ENCODE measurements around the gene LMAN2. TPM values are rescaled to one million over a fixed set of nuclear protein-coding genes. Genes with fewer than 3 reads are reported as not detected.
A peak's percentile ranks its signal among the peaks of the same experiment; 100 is the strongest.

The LMAN2 gene
- polyA plus RNA-seq, 1 experiment = 150 TPM

- H3K4me3 ChIP-seq (ENCODE audit: low read depth, low read length) = peak overlapping the region; percentile 68
- POLR2A ChIA-PET = no interaction called here
- TF ChIP-seq CTCF (IDR thresholded peaks at IDR 0.05; ENCODE audit: low read depth, low read length) = no peak
- H3K9me3 ChIP-seq (ENCODE audit: control insufficient read depth, insufficient read depth, low read length) = no peaks in the 10 kb centered on the region; the same call in 1 of the 2 replicates
- no peaks in the 10 kb centered on the region for H3K27me3 ChIP-seq (ENCODE audit: control insufficient read depth, insufficient read depth, low read length)
- DNase-seq (ENCODE audit: low read depth, low spot score) = no peak
- CTCF ChIA-PET = interaction anchor here (2.5 kb wide), 1 partner anchor 11 kb away, joined by 22 read pairs; no protein-coding TSS in a partner anchor
- no peak overlapping the region for H3K27ac ChIP-seq (ENCODE audit: low read depth, low read length)
Observed at GRCh38 chr5:177311392-177311722, 40.1 kb downstream of the LMAN2 start.

GRCh38 chr5:177310757-177311391 is 40.6 kb downstream of the LMAN2 start:
- no peak for TF ChIP-seq CTCF (IDR thresholded peaks at IDR 0.05; ENCODE audit: low read depth, low read length)
- CTCF ChIA-PET = interaction anchor here (0.9 to 2.8 kb wide), 18 partner anchors 8 to 197 kb away, joined by 3 to 35 read pairs (median 6); partner anchors contain the start of gene LMAN2
- Histone ChIP-seq H3K27me3 (ENCODE audit: control insufficient read depth, insufficient read depth, low read length) (no peaks in the 10 kb centered on the region), H3K27ac (ENCODE audit: low read depth, low read length) (no peak overlapping the region), H3K4me3 (ENCODE audit: low read depth, low read length) (peak overlapping the region; percentile 68), H3K9me3 (ENCODE audit: control insufficient read depth, insufficient read depth, low read length) (no peaks in the 10 kb centered on the region; the same call in 1 of the 2 replicates)
- POLR2A ChIA-PET = no interaction called here
- no peak for DNase-seq (ENCODE audit: low read depth, low spot score)

DNA sequence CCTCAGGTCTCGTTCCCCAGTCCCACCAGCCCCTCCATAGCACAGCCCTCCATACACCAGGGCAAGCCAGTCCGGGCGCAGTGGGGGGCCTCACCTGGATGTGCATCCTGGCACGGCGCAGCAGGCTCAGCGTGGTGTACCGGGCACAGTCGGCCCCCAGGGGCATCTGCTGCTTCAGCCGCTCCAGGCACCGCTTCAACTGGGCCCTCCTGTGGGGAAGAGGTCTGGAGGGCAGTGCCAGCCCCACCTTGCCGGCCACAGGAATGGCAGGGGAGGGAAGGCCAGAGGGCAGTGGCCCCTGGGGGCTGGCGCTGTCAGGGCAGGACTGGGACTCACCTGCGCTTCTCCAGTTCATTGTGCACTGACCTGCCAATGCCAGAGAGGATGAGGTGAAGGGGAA is 41.1 kb downstream of the LMAN2 start:
- TF ChIP-seq CTCF (IDR thresholded peaks at IDR 0.05; ENCODE audit: low read depth, low read length) = no peak
- POLR2A ChIA-PET = interaction anchor here (0.6 kb wide), 2 partner anchors 36 to 69 kb away, joined by 3 to 6 read pairs; no protein-coding TSS in a partner anchor
- Histone ChIP-seq H3K27ac (ENCODE audit: low read depth, low read length) (no peak overlapping the region), H3K4me3 (ENCODE audit: low read depth, low read length) (peak overlapping the region; percentile 68), H3K27me3 (ENCODE audit: control insufficient read depth, insufficient read depth, low read length) (no peaks in the 10 kb centered on the region), H3K9me3 (ENCODE audit: control insufficient read depth, insufficient read depth, low read length) (no peaks in the 10 kb centered on the region; the same call in 1 of the 2 replicates)
- DNase-seq (ENCODE audit: low read depth, low spot score) = no peak
- CTCF ChIA-PET = interaction anchor here (0.5 to 2.8 kb wide), 29 partner anchors 8 to 649 kb away, joined by 3 to 35 read pairs (median 4); partner anchors contain the start of gene LMAN2

GRCh38 chr5:177309351-177310191 is 41.9 kb downstream of the LMAN2 start:
- CTCF ChIA-PET = interaction anchor here (0.5 to 2.8 kb wide), 32 partner anchors 9 to 648 kb away, joined by 3 to 35 read pairs (median 4); partner anchors contain the start of gene LMAN2
- H3K27me3 ChIP-seq (ENCODE audit: control insufficient read depth, insufficient read depth, low read length) = no peaks in the 10 kb centered on the region
- POLR2A ChIA-PET = interaction anchor here (0.6 to 0.9 kb wide), 3 partner anchors 37 to 211 kb away, joined by 3 to 6 read pairs (median 3); no protein-coding TSS in a partner anchor
- no peak overlapping the region for H3K4me3 ChIP-seq (ENCODE audit: low read depth, low read length)
- no peaks in the 10 kb centered on the region; the same call in 1 of the 2 replicates for H3K9me3 ChIP-seq (ENCODE audit: control insufficient read depth, insufficient read depth, low read length)
- TF ChIP-seq CTCF (IDR thresholded peaks at IDR 0.05; ENCODE audit: low read depth, low read length) = peak; percentile 86
- no peak for DNase-seq (ENCODE audit: low read depth, low spot score)
- no peak overlapping the region for H3K27ac ChIP-seq (ENCODE audit: low read depth, low read length)

Measured in AG04450 (cell line).